ENCODE measurements around the gene ADORA1. TPM values are rescaled to one million over a fixed set of nuclear protein-coding genes. Genes with fewer than 3 reads are reported as not detected.

ADORA1 gene
- total RNA-seq, 2 experiments from 2014 or later: not detected

GRCh38 chr1:203086992-203087763, 40.3 kb upstream of the ADORA1 start:
- no peak overlapping the region for H3K4me3 Mint-ChIP-seq
- H3K36me3 Mint-ChIP-seq: no peaks in the 10 kb centered on the region
- CTCF ChIA-PET: no interaction called here
- no peak overlapping the region for H3K27ac Mint-ChIP-seq
- peaks cover 9% of the 10 kb centered on the region for H3K27me3 Mint-ChIP-seq
- peak; percentile 19 for DNase-seq
- H3K9me3 Mint-ChIP-seq (ENCODE audit: low read depth): no peaks in the 10 kb centered on the region
- ATAC-seq: no peak
- H3K4me1 Mint-ChIP-seq: no peaks in the 10 kb centered on the region

GRCh38 chr1:203088441-203088840, 39.1 kb upstream of the ADORA1 start:
- no peak overlapping the region for H3K4me3 Mint-ChIP-seq
- CTCF ChIA-PET: no interaction called here
- no peaks in the 10 kb centered on the region for H3K4me1 Mint-ChIP-seq
- no peaks in the 10 kb centered on the region for H3K9me3 Mint-ChIP-seq (ENCODE audit: low read depth)
- no peaks in the 10 kb centered on the region for H3K36me3 Mint-ChIP-seq
- no peak overlapping the region for H3K27ac Mint-ChIP-seq
- no peak for ATAC-seq
- peak; percentile 30 for DNase-seq
- H3K27me3 Mint-ChIP-seq: peaks cover 16% of the 10 kb centered on the region

DNA sequence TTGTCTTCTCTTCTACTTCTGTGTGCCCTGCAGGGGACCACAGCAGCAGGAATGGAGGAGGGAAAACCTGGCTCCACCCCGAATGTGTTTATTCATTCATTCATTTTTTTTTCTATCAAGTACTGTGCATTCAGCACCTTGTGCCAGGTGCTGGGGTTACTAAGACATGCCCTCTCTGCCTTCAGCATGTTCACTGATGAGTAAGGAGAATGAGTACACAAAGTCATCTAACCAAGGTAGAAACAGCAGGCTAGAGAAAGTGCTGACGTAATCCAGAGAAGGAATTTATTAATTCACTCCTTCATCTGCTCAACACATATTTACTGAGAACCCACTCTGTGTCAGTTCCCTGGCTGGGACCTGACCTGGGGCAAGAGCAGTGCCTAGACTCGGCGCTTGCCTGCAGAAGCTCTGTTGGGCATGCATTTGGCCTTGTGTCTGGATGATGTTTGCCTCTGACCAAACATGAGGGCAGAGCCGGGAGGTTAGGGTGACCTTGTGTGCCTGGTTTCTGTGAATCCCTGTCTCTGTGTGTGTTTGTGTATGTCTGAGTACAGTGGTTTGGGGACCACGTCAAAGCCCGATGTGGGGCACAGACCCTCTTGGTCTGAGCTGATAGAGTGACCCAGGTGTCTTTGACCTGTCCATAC, 38.4 kb upstream of the ADORA1 start:
- CTCF ChIA-PET: no interaction called here
- no peak for ATAC-seq
- Mint-ChIP-seq H3K4me3 (no peak overlapping the region), H3K36me3 (no peaks in the 10 kb centered on the region), H3K27me3 (peaks cover 18% of the 10 kb centered on the region), H3K27ac (no peak overlapping the region), H3K4me1 (no peaks in the 10 kb centered on the region), H3K9me3 (ENCODE audit: low read depth) (no peaks in the 10 kb centered on the region)
- DNase-seq: peak; percentile 40

- peak; percentile 29 for DNase-seq
- ATAC-seq: no peak
- H3K36me3 Mint-ChIP-seq: no peaks in the 10 kb centered on the region
- peaks cover 18% of the 10 kb centered on the region for H3K27me3 Mint-ChIP-seq
- no peak overlapping the region for H3K4me3 Mint-ChIP-seq
- H3K4me1 Mint-ChIP-seq: no peaks in the 10 kb centered on the region
- peaks cover under 1% of the 10 kb centered on the region for H3K9me3 Mint-ChIP-seq (ENCODE audit: low read depth)
- H3K27ac Mint-ChIP-seq: no peak overlapping the region
- CTCF ChIA-PET: no interaction called here
Observed at GRCh38 chr1:203089651-203090045, 37.9 kb upstream of the ADORA1 start.

DNA sequence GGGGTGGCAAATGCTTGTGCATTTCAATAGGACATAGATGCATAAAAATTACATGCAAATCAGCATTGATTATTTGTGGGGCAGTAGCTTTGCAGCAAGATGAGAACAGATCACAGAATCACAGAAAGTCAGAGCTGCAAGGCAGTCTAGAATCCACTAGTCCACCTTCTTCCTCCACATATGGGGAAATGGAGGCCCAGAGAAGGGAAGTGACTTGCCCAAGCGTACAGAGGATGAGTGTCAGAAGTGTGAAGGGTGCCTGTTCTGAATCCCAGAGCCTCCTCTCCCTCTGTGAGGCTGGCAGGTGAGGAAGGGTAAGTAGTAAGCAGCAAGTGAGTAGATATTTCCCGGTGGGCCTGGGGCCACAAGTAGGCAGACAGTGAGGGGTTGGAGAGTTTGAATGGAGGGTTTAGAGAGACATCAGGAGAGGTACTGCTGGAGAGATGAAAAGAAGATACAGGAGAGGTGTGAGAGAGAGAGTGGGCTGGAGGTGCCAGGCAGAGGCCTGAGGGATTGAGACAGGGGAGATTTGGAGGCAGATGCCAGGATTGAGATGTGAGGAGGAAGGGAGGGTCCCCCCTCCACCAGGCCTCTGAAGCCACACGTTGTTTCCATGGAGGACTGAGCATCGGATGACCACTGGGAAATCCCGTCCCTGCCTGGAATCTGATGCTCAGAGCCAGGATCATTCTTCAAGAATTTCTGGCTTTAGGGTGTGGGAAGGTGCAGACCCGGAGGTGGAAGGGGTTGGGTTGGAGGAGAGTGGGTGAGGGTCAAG, 36.9 kb upstream of the ADORA1 start:
- peaks cover 1% of the 10 kb centered on the region for H3K36me3 Mint-ChIP-seq
- peaks cover 10% of the 10 kb centered on the region for H3K9me3 Mint-ChIP-seq (ENCODE audit: low read depth)
- H3K27me3 Mint-ChIP-seq: peaks cover 28% of the 10 kb centered on the region
- no peak overlapping the region for H3K27ac Mint-ChIP-seq
- no peak overlapping the region for H3K4me3 Mint-ChIP-seq
- H3K4me1 Mint-ChIP-seq: no peaks in the 10 kb centered on the region
- ATAC-seq (no peak), DNase-seq (peak; percentile 14)
- CTCF ChIA-PET: no interaction called here

- ATAC-seq: no peak
- no peak overlapping the region for H3K4me3 Mint-ChIP-seq
- H3K27me3 Mint-ChIP-seq: peaks cover 33% of the 10 kb centered on the region
- CTCF ChIA-PET: no interaction called here
- DNase-seq: peak; percentile 15
- H3K27ac Mint-ChIP-seq: no peak overlapping the region
- peaks cover 1% of the 10 kb centered on the region for H3K36me3 Mint-ChIP-seq
- peaks cover 11% of the 10 kb centered on the region for H3K9me3 Mint-ChIP-seq (ENCODE audit: low read depth)
- no peaks in the 10 kb centered on the region for H3K4me1 Mint-ChIP-seq
Observed at GRCh38 chr1:203091199-203091477, 36.4 kb upstream of the ADORA1 start.

DNA sequence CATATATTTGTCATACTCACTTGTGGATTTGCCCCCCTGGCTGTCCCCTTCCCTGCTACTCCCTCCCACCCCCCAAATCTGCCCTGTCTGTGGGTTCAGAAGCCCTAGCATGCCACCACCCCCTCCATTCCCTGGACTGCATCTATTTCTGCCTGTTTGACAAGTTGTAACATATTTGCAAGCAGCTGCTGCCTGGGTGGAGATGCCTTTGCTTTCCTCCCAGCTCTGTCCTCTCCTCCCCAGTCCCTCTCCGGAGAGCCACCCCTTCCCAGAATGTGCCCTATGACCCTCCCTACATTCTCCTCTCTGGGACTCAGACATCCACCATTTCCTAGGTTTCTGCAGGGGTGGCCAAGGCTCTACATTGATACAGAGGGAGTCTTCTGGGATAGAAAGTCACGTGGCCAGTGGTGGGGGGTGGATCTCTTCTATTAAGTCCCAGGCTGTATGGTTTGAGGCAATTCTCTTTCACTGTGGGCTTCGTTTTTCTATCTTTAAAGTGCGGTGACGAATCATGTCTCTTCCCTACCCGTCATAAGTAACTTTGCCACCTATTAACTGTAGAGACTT, 35.7 kb upstream of the ADORA1 start:
- Mint-ChIP-seq H3K4me3 (no peak overlapping the region), H3K36me3 (peaks cover 1% of the 10 kb centered on the region), H3K27me3 (peaks cover 34% of the 10 kb centered on the region), H3K4me1 (no peaks in the 10 kb centered on the region), H3K9me3 (ENCODE audit: low read depth) (peaks cover 11% of the 10 kb centered on the region), H3K27ac (no peak overlapping the region)
- peak; percentile 22 for DNase-seq
- no peak for ATAC-seq
- CTCF ChIA-PET: no interaction called here

DNA sequence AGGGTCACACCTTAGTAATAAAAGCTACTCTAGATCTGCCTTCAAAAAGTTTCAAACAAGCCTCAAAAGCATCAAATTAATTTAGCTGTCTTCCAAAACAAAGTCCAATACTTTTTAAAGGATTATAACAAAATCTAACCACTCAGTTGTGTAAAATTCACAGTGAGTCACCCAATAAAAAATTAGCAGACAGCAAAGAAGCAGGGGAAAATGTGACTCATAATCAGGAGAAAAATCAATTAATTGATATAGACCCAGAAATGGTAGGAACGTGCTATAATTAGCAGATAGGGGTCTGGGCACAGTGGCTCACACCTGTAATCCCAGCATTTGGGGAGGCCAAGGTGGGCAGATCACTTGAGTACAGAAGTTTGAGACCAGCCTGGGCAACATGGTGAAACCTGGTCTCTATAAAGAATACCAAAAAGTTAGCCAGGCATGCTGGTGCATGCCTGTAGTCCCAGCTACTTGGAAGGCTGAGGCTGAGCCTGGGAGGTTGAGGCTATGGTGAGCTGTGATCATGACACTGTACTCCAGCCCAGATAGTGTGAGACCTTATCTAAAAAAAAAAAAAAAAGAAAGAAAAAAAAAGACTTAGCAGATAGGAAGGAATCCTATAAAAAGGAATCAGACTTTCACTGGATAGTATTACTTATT, 33.6 kb upstream of the ADORA1 start:
- peaks cover 40% of the 10 kb centered on the region for H3K27me3 Mint-ChIP-seq
- ATAC-seq: no peak
- no peak overlapping the region for H3K27ac Mint-ChIP-seq
- CTCF ChIA-PET: interaction anchor here (0.6 kb wide), 1 partner anchor 1304 kb away, joined by 3 read pairs; no protein-coding TSS in a partner anchor
- no peak overlapping the region for H3K4me3 Mint-ChIP-seq
- DNase-seq: peak; percentile 4
- peaks cover 1% of the 10 kb centered on the region for H3K36me3 Mint-ChIP-seq
- H3K4me1 Mint-ChIP-seq: no peaks in the 10 kb centered on the region
- H3K9me3 Mint-ChIP-seq (ENCODE audit: low read depth): peaks cover 11% of the 10 kb centered on the region

DNA sequence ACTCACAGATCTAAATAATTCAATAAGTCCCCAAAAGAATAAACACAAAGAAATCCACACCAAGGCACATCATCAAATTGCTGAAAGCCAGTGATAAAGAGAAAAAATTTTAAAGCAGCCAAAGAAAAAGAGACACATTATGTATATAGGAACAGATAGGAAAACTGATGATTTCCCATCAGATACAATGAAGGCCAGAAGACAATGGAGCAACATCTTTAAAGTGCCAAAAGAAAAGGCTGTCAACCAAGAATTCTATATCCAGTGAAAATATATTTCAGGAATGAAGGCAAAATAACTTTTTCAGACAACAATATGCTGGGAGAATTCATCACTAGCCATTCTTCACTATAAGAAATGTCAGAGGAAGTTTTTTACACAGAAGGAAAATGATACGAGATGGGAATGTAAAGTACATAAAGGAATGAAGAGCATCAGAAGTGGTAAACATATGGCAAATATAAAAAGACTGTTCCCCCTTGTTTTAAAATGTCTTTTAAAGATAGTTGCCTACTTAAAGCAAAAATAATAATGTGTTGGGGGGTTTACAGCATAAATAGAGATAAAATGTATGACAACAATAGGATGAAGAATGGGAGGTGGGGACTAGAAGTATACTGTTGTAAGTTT, 32.4 kb upstream of the ADORA1 start:
- Mint-ChIP-seq H3K36me3 (peaks cover 1% of the 10 kb centered on the region), H3K4me1 (no peaks in the 10 kb centered on the region), H3K4me3 (no peak overlapping the region), H3K27me3 (peaks cover 40% of the 10 kb centered on the region), H3K9me3 (ENCODE audit: low read depth) (peaks cover 11% of the 10 kb centered on the region), H3K27ac (no peak overlapping the region)
- CTCF ChIA-PET: interaction anchor here (0.6 kb wide), 1 partner anchor 150 kb away, joined by 3 read pairs; no protein-coding TSS in a partner anchor
- DNase-seq: no peak
- no peak for ATAC-seq

DNA sequence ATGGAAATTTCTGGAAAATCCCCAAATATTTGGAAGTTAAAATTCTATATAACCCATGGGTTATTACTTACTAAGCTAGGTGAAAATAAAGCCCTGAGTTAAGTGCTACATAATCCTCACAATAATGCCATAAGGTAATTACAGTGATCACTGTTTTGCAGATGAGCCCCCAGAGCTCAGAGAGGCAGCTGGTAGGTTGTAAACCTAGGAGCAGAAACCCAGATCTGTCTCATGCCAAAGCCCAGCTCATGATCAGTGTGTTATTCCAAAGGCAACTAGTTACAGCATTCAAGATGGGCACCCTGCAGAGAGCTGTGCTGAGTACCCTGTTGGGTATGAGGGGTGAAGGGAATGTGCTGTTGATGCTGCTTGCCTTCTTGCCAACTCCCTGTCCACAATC, 31.0 kb upstream of the ADORA1 start:
- H3K9me3 Mint-ChIP-seq (ENCODE audit: low read depth): peaks cover 11% of the 10 kb centered on the region
- H3K4me1 Mint-ChIP-seq: no peaks in the 10 kb centered on the region
- H3K36me3 Mint-ChIP-seq: peaks cover 1% of the 10 kb centered on the region
- H3K27me3 Mint-ChIP-seq: peaks cover 35% of the 10 kb centered on the region
- DNase-seq: no peak
- no peak overlapping the region for H3K4me3 Mint-ChIP-seq
- no peak for ATAC-seq
- no peak overlapping the region for H3K27ac Mint-ChIP-seq
- CTCF ChIA-PET: no interaction called here

- no peaks in the 10 kb centered on the region for H3K4me1 Mint-ChIP-seq
- ATAC-seq (no peak), DNase-seq (no peak)
- H3K36me3 Mint-ChIP-seq: peaks cover 1% of the 10 kb centered on the region
- H3K4me3 Mint-ChIP-seq: no peak overlapping the region
- no peak overlapping the region for H3K27ac Mint-ChIP-seq
- CTCF ChIA-PET: no interaction called here
- peaks cover 34% of the 10 kb centered on the region for H3K27me3 Mint-ChIP-seq
- peaks cover 11% of the 10 kb centered on the region for H3K9me3 Mint-ChIP-seq (ENCODE audit: low read depth)
Observed at GRCh38 chr1:203097001-203097400, 30.5 kb upstream of the ADORA1 start.

DNA sequence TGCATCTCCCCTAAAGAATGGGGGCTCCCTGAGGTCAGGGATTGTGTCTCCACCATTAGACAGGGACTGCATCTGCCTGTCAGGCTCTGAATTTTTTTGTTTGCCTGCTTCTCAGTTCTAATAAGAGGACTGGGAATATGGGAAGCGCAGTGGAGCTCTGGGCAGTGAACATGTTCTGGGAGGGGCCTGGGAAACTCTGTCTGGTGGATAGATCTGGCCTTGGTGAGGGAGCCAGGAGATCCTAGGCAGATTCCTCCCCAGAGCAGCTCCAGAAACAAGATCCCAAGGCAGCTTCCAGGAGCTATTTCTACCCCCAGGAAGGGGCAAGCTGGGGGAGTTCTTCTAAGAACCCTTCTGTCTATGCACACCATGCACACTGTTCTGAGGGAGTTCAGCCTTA, 29.1 kb upstream of the ADORA1 start:
- DNase-seq (no peak), ATAC-seq (no peak)
- no peaks in the 10 kb centered on the region for H3K4me1 Mint-ChIP-seq
- peaks cover 1% of the 10 kb centered on the region for H3K36me3 Mint-ChIP-seq
- peaks cover 11% of the 10 kb centered on the region for H3K9me3 Mint-ChIP-seq (ENCODE audit: low read depth)
- no peak overlapping the region for H3K27ac Mint-ChIP-seq
- H3K27me3 Mint-ChIP-seq: peaks cover 26% of the 10 kb centered on the region
- CTCF ChIA-PET: no interaction called here
- no peak overlapping the region for H3K4me3 Mint-ChIP-seq

All from activated CD8-positive, alpha-beta memory T cell treated with anti-CD3 and anti-CD28 coated beads, Interleukin-2, amount 10 ng/mL, durations not matched to agents 7 days and 5 days (primary cell).